OCI-LY1 (cell line): ENCODE results near the gene ZBTB33.

Source experiments
- H2AFZ ChIP-seq: fragments of 200-600 bp; sonication (generic), shearing (Covaris generic); 2 replicates; pipeline ENCODE4 v1.6.0; 2014; ENCODE audit warnings: antibody characterized with exemption, mild to moderate bottlenecking, low read length
- H3F3A ChIP-seq: fragments of 200-600 bp; sonication (generic), shearing (Covaris generic); 2 replicates; pipeline ENCODE4 v1.6.0; 2014; ENCODE audit warnings: mild to moderate bottlenecking, antibody characterized with exemption, low read length, moderate library complexity; ENCODE audit not compliant: insufficient read depth
- H3K27ac ChIP-seq: fragments of 200-600 bp; sonication (generic); 2 replicates; pipeline ENCODE4 v1.5.1; 2014; ENCODE audit warnings: low read length, mixed run types, mild to moderate bottlenecking, low read depth; ENCODE audit not compliant: poor library complexity, severe bottlenecking
- H3K27me3 ChIP-seq: fragments of 200-600 bp; sonication (generic); 2 replicates; pipeline ENCODE4 v1.6.0; 2014; ENCODE audit warnings: antibody characterized with exemption, mild to moderate bottlenecking, low read length, moderate library complexity; ENCODE audit not compliant: insufficient read depth
- H3K36me3 ChIP-seq: fragments of 200-600 bp; sonication (generic); 2 replicates; pipeline ENCODE4 v1.6.1; 2014; ENCODE audit warnings: mild to moderate bottlenecking, antibody characterized with exemption, low read length, moderate library complexity, mixed read lengths; ENCODE audit not compliant: insufficient read depth
- H3K4me1 ChIP-seq: fragments of 200-600 bp; sonication (generic); 2 replicates; pipeline ENCODE4 v1.5.1; 2014; ENCODE audit warnings: mild to moderate bottlenecking, low read length, moderate library complexity; ENCODE audit not compliant: insufficient read depth, severe bottlenecking
- H3K4me2 ChIP-seq: fragments of 200-600 bp; sonication (generic), shearing (Covaris generic); 2 replicates; pipeline ENCODE4 v1.6.1; 2014; ENCODE audit warnings: low read length
- H3K4me3 ChIP-seq: fragments of 200-600 bp; sonication (generic); 2 replicates; pipeline ENCODE4 v1.5.1; 2014; ENCODE audit warnings: low read length, low read depth, mild to moderate bottlenecking, mixed read lengths; ENCODE audit not compliant: poor library complexity, severe bottlenecking
- H3K79me2 ChIP-seq: fragments of 200-600 bp; shearing (Covaris generic); 2 replicates; pipeline ENCODE4 v1.6.1; 2016; ENCODE audit warnings: mixed run types, low read length, mixed read lengths; ENCODE audit not compliant: insufficient read depth
- H3K9ac ChIP-seq: fragments of 200-600 bp; sonication (generic), shearing (Covaris generic); 2 replicates; pipeline ENCODE4 v1.6.1; 2014; ENCODE audit warnings: mild to moderate bottlenecking, low read length, mixed read lengths
- H3K9me2 ChIP-seq: fragments of 200-600 bp; sonication (generic), shearing (Covaris generic); 2 replicates; pipeline ENCODE4 v1.6.1; 2014; ENCODE audit warnings: low read depth, mild to moderate bottlenecking, low read length, mixed read lengths
- H3K9me3 ChIP-seq: fragments of 200-600 bp; shearing (Covaris generic); 2 replicates; pipeline ENCODE4 v1.6.1; 2014; ENCODE audit warnings: low read length, mixed read lengths
- H4K20me1 ChIP-seq: fragments of 200-600 bp; sonication (generic), shearing (Covaris generic); 2 replicates; pipeline ENCODE4 v1.6.0; 2016; ENCODE audit warnings: mild to moderate bottlenecking, low read length; ENCODE audit not compliant: insufficient read depth
- CTCF ChIP-seq: fragments of 200-600 bp; sonication (generic), shearing (Covaris generic); IDR thresholded peaks from 2 replicates; pipeline ENCODE4 v1.5.1; 2017; ENCODE audit warnings: mild to moderate bottlenecking, antibody characterized with exemption, low read length, moderate library complexity, mixed read lengths
- EZH2 ChIP-seq: fragments of 200-600 bp; sonication (generic), shearing (Covaris generic); IDR thresholded peaks from 2 replicates; pipeline ENCODE4 v1.8.0; 2017; ENCODE audit warnings: borderline replicate concordance, mixed run types, mild to moderate bottlenecking, antibody characterized with exemption, low read length, moderate library complexity, mixed read lengths

The ZBTB33 gene

DNA sequence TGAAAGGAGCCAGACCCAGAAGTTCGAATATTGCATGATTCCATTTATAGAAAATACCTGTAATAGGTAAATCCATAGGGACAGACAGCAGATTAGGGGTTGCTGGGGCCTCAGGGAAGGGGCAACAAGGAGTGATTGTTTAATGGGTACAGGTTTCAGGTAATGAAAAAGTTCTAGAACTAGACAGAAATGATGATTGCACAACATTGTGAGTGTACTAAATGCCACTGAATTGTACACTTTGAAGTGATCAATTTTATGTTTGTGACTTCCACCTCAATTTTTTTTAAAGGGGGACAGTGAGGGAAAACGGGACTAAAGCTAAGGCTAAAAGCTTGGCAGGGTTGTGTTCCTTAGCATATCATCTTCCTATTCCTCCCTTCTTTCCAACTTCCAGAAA lies 23.5 kb downstream of the ZBTB33 start:
- Histone ChIP-seq H3K9ac (no peak overlapping the region), H3K79me2 (no peaks in the 10 kb centered on the region), H2AFZ (no peak overlapping the region), H3K27me3 (no peaks in the 10 kb centered on the region), H3K9me2 (no peaks in the 10 kb centered on the region), H4K20me1 (no peaks in the 10 kb centered on the region), H3K9me3 (no peaks in the 10 kb centered on the region), H3K4me2 (no peak overlapping the region), H3K4me3 (no peak overlapping the region), H3K27ac (no peak overlapping the region), H3F3A (no peaks in the 10 kb centered on the region), H3K4me1 (no peaks in the 10 kb centered on the region), H3K36me3 (no peaks in the 10 kb centered on the region)
- no peak for TF ChIP-seq CTCF
- TF ChIP-seq EZH2 = no peak

- Histone ChIP-seq H3K4me3 (no peak overlapping the region), H3K9me2 (no peaks in the 10 kb centered on the region), H3K9ac (no peak overlapping the region), H3K27me3 (no peaks in the 10 kb centered on the region), H3F3A (no peaks in the 10 kb centered on the region), H3K4me1 (no peaks in the 10 kb centered on the region), H4K20me1 (no peaks in the 10 kb centered on the region), H3K36me3 (no peaks in the 10 kb centered on the region), H3K79me2 (no peaks in the 10 kb centered on the region), H3K4me2 (no peak overlapping the region), H2AFZ (no peak overlapping the region), H3K9me3 (no peaks in the 10 kb centered on the region), H3K27ac (no peak overlapping the region)
- no peak for TF ChIP-seq EZH2
- no peak for TF ChIP-seq CTCF
These were observed 24.3 kb downstream of the ZBTB33 start for GRCh38 chrX:120274958-120275357.

DNA sequence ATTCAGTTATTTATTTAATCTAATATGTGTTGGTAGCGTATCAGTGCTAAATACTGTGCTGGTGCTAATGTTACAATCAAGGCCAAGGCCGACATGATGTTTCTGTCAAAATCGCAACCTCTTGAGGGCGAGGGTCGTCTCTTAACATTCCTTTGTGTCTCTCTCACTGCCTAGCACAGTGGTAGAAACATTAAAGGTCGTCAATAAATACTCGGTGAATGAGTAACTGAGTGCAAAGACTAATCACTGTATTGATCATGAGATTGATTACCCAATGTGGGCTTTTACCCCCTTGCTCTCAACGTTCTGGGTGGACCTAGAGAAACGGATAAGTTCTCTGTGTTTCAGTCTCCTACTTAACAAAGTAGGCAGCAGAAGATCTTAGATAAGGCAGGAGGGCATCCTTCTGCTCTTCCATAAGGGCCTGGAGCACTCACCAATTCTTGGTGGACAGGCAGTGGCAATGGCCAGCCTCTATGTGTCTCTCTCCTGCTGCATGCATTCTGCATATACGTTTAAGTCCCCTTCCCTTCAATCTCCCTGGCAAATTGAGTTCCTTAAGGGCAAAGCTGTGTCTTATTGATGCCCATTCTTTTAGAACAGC lies 30.5 kb downstream of the ZBTB33 start:
- no peak overlapping the region for H3K27ac ChIP-seq
- no peak overlapping the region for H3K4me2 ChIP-seq
- no peak for TF ChIP-seq EZH2
- TF ChIP-seq CTCF = no peak
- no peak overlapping the region for H3K4me3 ChIP-seq
- H3K36me3 ChIP-seq = no peaks in the 10 kb centered on the region
- no peaks in the 10 kb centered on the region for H3K4me1 ChIP-seq
- no peaks in the 10 kb centered on the region for H3F3A ChIP-seq
- H3K9me3 ChIP-seq = no peaks in the 10 kb centered on the region
- no peaks in the 10 kb centered on the region for H4K20me1 ChIP-seq
- no peaks in the 10 kb centered on the region for H3K9me2 ChIP-seq
- H3K9ac ChIP-seq = no peak overlapping the region
- H2AFZ ChIP-seq = no peak overlapping the region
- H3K79me2 ChIP-seq = no peaks in the 10 kb centered on the region
- no peaks in the 10 kb centered on the region for H3K27me3 ChIP-seq
